Mesothelial cell of epicardium (in vitro differentiated cells): Measurements from ENCODE around the gene VEGFA. TPM values are rescaled to one million over a fixed set of nuclear protein-coding genes. Genes with fewer than 3 reads are reported as not detected.

Experiments
- DNase-seq, 2 experiments: peaks; one replicate each; pipeline ENCODE4 v3.0.0; 2021; ENCODE audit warnings: low spot score in 2 of 2; ENCODE audit not compliant: unreplicated experiment in 2 of 2
- H3K27ac Mint-ChIP-seq: 2 replicates; pipeline ENCODE4 v1.8.0; 2021; ENCODE audit warnings: mixed read lengths
- H3K27me3 Mint-ChIP-seq: 2 replicates; pipeline ENCODE4 v1.8.0; 2021; ENCODE audit warnings: low read depth, mixed read lengths
- H3K36me3 Mint-ChIP-seq: 2 replicates; pipeline ENCODE4 v1.8.0; 2021; ENCODE audit warnings: mixed read lengths
- H3K4me1 Mint-ChIP-seq: 2 replicates; pipeline ENCODE4 v1.8.0; 2021; ENCODE audit warnings: mixed read lengths
- H3K4me3 Mint-ChIP-seq: 2 replicates; pipeline ENCODE4 v1.8.0; 2021; ENCODE audit warnings: mild to moderate bottlenecking, moderate library complexity, mixed read lengths
- H3K9me3 Mint-ChIP-seq: 2 replicates; pipeline ENCODE4 v1.8.0; 2021; ENCODE audit warnings: mixed read lengths
- CTCF ChIP-seq: fragments of 200-600 bp; sonication (generic); IDR thresholded peaks from one replicate; pipeline ENCODE4 v1.5.0; 2021; ENCODE audit warnings: antibody characterized with exemption; ENCODE audit not compliant: unreplicated experiment
- total RNA-seq: library from RNA; stranded (reverse); gene quantifications from 3 replicates; pipeline ENCODE4 v1.2.1, GENCODE V29; 2021

Gene VEGFA
- total RNA-seq, 1 donor from 2014 or later = 185 TPM

GRCh38 chr6:43768983-43769525 lies 957 bp upstream of the VEGFA start:
- Mint-ChIP-seq H3K36me3 (peaks cover 2% of the 10 kb centered on the region), H3K27me3 (no peaks in the 10 kb centered on the region), H3K27ac (peak overlapping the region; percentile 64), H3K4me1 (peaks cover 42% of the 10 kb centered on the region), H3K4me3 (peak overlapping the region; percentile 99), H3K9me3 (no peaks in the 10 kb centered on the region)
- no peak for DNase-seq
- no peak for TF ChIP-seq CTCF

- peak in 1 of 2 experiments; percentile 69 for DNase-seq
- peak; percentile 3 for TF ChIP-seq CTCF
- peak overlapping the region; percentile 99 for H3K4me3 Mint-ChIP-seq
- H3K27me3 Mint-ChIP-seq = no peaks in the 10 kb centered on the region
- H3K4me1 Mint-ChIP-seq = peaks cover 50% of the 10 kb centered on the region
- H3K9me3 Mint-ChIP-seq = no peaks in the 10 kb centered on the region
- H3K27ac Mint-ChIP-seq = peak overlapping the region; percentile 95
- peaks cover 2% of the 10 kb centered on the region for H3K36me3 Mint-ChIP-seq
Observed at GRCh38 chr6:43770372-43771209, 580 bp downstream of the VEGFA start.

GRCh38 chr6:43771210-43771857 lies 1.3 kb downstream of the VEGFA start:
- Mint-ChIP-seq H3K9me3 (no peaks in the 10 kb centered on the region), H3K27me3 (no peaks in the 10 kb centered on the region), H3K27ac (no peak overlapping the region), H3K4me3 (peak overlapping the region; percentile 99), H3K36me3 (peaks cover 4% of the 10 kb centered on the region), H3K4me1 (peaks cover 48% of the 10 kb centered on the region)
- TF ChIP-seq CTCF = no peak
- peak; percentile 46 to 70 for DNase-seq

GRCh38 chr6:43771858-43772680 lies 2.1 kb downstream of the VEGFA start:
- H3K27ac Mint-ChIP-seq = peak overlapping the region; percentile 96
- peaks cover 9% of the 10 kb centered on the region for H3K36me3 Mint-ChIP-seq
- H3K4me1 Mint-ChIP-seq = peaks cover 42% of the 10 kb centered on the region
- H3K4me3 Mint-ChIP-seq = peak overlapping the region; percentile 99
- no peaks in the 10 kb centered on the region for H3K9me3 Mint-ChIP-seq
- no peak for TF ChIP-seq CTCF
- no peaks in the 10 kb centered on the region for H3K27me3 Mint-ChIP-seq
- peak; percentile 42 to 66 for DNase-seq

GRCh38 chr6:43772681-43773049 lies 2.7 kb downstream of the VEGFA start:
- no peak for TF ChIP-seq CTCF
- Mint-ChIP-seq H3K9me3 (no peaks in the 10 kb centered on the region), H3K27ac (peak overlapping the region; percentile 96), H3K4me1 (peaks cover 42% of the 10 kb centered on the region), H3K4me3 (peak overlapping the region; percentile 99), H3K27me3 (no peaks in the 10 kb centered on the region), H3K36me3 (peaks cover 13% of the 10 kb centered on the region)
- DNase-seq = no peak
